HEK293 (cell line): Measurements from ENCODE around the gene RHOT2.

Source experiments
- BCL11A ChIP-seq: fragments of 450-650 bp; formaldehyde crosslinking; IDR thresholded peaks from 2 replicates; pipeline ENCODE4 v1.5.1; 2016; ENCODE audit warnings: low read depth, missing biosample characterization, missing genetic modification characterization
- KLF8 ChIP-seq: fragments of 450-650 bp; formaldehyde crosslinking; IDR thresholded peaks from 2 replicates; pipeline ENCODE4 v1.5.1; 2016; ENCODE audit warnings: missing biosample characterization, missing genetic modification characterization
- MEIS1 ChIP-seq: sonication (generic); formaldehyde crosslinking; IDR thresholded peaks from 2 replicates; pipeline ENCODE4 v1.8.1; 2022; ENCODE audit warnings: missing genetic modification reagents, mild to moderate bottlenecking, borderline replicate concordance
- MZF1 ChIP-seq: fragments of 450-650 bp; formaldehyde crosslinking; IDR thresholded peaks from 2 replicates; pipeline ENCODE4 v1.5.1; 2017; ENCODE audit warnings: missing biosample characterization, missing genetic modification characterization, borderline replicate concordance
- SALL2 ChIP-seq: fragments of 450-650 bp; formaldehyde crosslinking; IDR thresholded peaks from 2 replicates; pipeline ENCODE4 v1.5.0; 2017; ENCODE audit warnings: missing biosample characterization, mild to moderate bottlenecking, missing genetic modification characterization, borderline replicate concordance
- SP2 ChIP-seq: fragments of 450-650 bp; formaldehyde crosslinking; IDR thresholded peaks from 2 replicates; pipeline ENCODE4 v1.5.1; 2016; ENCODE audit warnings: missing biosample characterization, missing genetic modification characterization
- ZBTB17 ChIP-seq: fragments of 450-650 bp; formaldehyde crosslinking; IDR thresholded peaks from 2 replicates; pipeline ENCODE4 v1.5.1; 2016; ENCODE audit warnings: missing biosample characterization, missing genetic modification characterization
- ZFHX2 ChIP-seq: fragments of 450-650 bp; formaldehyde crosslinking; conservative IDR thresholded peaks from 2 replicates; pipeline ENCODE4 v1.5.1; 2016; ENCODE audit warnings: missing biosample characterization, missing genetic modification characterization
- ZNF184 ChIP-seq: fragments of 450-650 bp; IDR thresholded peaks from 2 replicates; pipeline ENCODE4 v1.5.1; 2018; ENCODE audit warnings: missing biosample characterization, mild to moderate bottlenecking, missing genetic modification characterization
- ZNF211 ChIP-seq: fragments of 450-650 bp; formaldehyde crosslinking; IDR thresholded peaks from 2 replicates; pipeline ENCODE4 v1.5.1; 2016; ENCODE audit warnings: low read depth, missing biosample characterization, missing genetic modification characterization
- ZNF221 ChIP-seq: fragments of 450-650 bp; formaldehyde crosslinking; IDR thresholded peaks from 2 replicates; pipeline ENCODE4 v1.5.1; 2017; ENCODE audit warnings: missing biosample characterization, missing genetic modification characterization, borderline replicate concordance
- ZNF366 ChIP-seq: fragments of 450-650 bp; formaldehyde crosslinking; conservative IDR thresholded peaks from 2 replicates; pipeline ENCODE4 v1.5.1; 2016; ENCODE audit warnings: missing biosample characterization, missing genetic modification characterization
- ZNF514 ChIP-seq: fragments of 450-650 bp; formaldehyde crosslinking; IDR thresholded peaks from 2 replicates; pipeline ENCODE4 v1.5.1; 2016; ENCODE audit warnings: missing biosample characterization, missing genetic modification characterization
- ZNF549 ChIP-seq: fragments of 450-650 bp; IDR thresholded peaks from 2 replicates; pipeline ENCODE4 v1.5.1; 2018; ENCODE audit warnings: missing biosample characterization, missing genetic modification characterization, mild to moderate bottlenecking, inconsistent platforms, moderate library complexity
- ZNF830 ChIP-seq: fragments of 450-650 bp; IDR thresholded peaks from 2 replicates; pipeline ENCODE4 v1.5.0; 2018; ENCODE audit warnings: missing biosample characterization, missing genetic modification characterization, low read depth, mild to moderate bottlenecking, moderate library complexity
- TF ChIP-seq, protein P1 (sequence below): fragments of 450-650 bp; formaldehyde crosslinking; conservative IDR thresholded peaks from 2 replicates; pipeline ENCODE4 v1.5.1; 2016; ENCODE audit warnings: low read depth, missing biosample characterization, missing genetic modification characterization
- TF ChIP-seq, protein P2 (sequence below): fragments of 450-650 bp; formaldehyde crosslinking; IDR thresholded peaks from 2 replicates; pipeline ENCODE4 v1.5.1; 2016; ENCODE audit warnings: missing biosample characterization, missing genetic modification characterization
- TF ChIP-seq, protein P3 (sequence below): fragments of 450-650 bp; formaldehyde crosslinking; IDR thresholded peaks from 2 replicates; pipeline ENCODE4 v1.5.1; 2016; ENCODE audit warnings: missing biosample characterization, missing genetic modification characterization
- TF ChIP-seq, protein P4 (sequence below): fragments of 450-650 bp; formaldehyde crosslinking; IDR thresholded peaks from 2 replicates; pipeline ENCODE4 v1.5.1; 2016; ENCODE audit warnings: missing biosample characterization, missing genetic modification characterization
- TF ChIP-seq, protein P5 (sequence below): fragments of 450-650 bp; formaldehyde crosslinking; IDR thresholded peaks from 2 replicates; pipeline ENCODE4 v1.5.1; 2017; ENCODE audit warnings: missing biosample characterization, missing genetic modification characterization
- TF ChIP-seq, protein P6 (sequence below): fragments of 450-650 bp; formaldehyde crosslinking; IDR thresholded peaks from 2 replicates; pipeline ENCODE4 v1.5.1; 2016; ENCODE audit warnings: missing biosample characterization, missing genetic modification characterization, borderline replicate concordance
- TF ChIP-seq, protein P7 (sequence below): fragments of 450-650 bp; formaldehyde crosslinking; IDR thresholded peaks from 2 replicates; pipeline ENCODE4 v1.5.1; 2016; ENCODE audit warnings: missing biosample characterization, missing genetic modification characterization

The RHOT2 gene

DNA sequence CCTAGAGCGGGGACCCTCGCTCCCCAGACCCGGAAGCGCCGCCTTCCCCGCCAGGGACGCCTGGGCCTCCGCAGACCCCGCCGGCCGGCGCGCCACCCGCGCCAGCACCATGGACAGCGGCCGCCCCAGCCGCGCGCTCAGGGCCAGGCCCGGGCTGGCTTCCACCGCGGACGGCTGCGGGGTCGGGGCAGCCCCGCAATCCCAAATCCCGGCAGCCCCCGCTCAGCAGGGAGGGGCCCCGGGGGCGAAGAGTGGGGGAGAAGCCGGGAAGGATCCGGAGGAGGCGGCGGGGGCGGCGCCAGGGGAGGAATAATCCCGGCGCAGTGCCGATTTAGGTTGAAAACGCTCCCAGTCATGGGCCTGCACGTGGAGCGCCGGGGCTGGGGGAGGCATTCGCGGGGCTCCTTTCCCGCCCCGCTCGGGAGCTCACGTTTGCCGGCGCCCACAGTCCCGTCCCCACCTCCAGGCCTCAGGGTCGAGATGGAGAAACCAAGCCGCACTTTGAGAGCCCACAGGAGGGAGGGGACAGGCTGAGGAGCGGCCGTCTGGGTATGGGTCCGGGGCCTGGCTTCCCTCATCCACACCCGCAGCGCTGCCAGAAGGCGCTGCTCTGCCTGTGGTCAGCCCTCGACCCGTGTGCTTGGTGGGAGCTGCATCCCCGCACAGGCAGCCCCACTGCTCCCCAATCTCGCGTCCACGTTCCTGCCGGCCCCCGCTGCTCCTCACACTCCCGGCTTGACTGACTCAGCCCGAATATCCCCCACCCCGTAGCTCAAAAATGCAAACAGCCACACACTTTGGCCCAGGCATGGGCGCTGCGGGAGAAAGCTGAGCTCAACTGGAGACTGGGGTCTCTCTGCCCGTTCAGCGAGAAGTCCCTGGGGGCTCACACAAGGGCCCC, 33.0 kb downstream of the RHOT2 start (continued):
- TF ChIP-seq, protein P1, sequence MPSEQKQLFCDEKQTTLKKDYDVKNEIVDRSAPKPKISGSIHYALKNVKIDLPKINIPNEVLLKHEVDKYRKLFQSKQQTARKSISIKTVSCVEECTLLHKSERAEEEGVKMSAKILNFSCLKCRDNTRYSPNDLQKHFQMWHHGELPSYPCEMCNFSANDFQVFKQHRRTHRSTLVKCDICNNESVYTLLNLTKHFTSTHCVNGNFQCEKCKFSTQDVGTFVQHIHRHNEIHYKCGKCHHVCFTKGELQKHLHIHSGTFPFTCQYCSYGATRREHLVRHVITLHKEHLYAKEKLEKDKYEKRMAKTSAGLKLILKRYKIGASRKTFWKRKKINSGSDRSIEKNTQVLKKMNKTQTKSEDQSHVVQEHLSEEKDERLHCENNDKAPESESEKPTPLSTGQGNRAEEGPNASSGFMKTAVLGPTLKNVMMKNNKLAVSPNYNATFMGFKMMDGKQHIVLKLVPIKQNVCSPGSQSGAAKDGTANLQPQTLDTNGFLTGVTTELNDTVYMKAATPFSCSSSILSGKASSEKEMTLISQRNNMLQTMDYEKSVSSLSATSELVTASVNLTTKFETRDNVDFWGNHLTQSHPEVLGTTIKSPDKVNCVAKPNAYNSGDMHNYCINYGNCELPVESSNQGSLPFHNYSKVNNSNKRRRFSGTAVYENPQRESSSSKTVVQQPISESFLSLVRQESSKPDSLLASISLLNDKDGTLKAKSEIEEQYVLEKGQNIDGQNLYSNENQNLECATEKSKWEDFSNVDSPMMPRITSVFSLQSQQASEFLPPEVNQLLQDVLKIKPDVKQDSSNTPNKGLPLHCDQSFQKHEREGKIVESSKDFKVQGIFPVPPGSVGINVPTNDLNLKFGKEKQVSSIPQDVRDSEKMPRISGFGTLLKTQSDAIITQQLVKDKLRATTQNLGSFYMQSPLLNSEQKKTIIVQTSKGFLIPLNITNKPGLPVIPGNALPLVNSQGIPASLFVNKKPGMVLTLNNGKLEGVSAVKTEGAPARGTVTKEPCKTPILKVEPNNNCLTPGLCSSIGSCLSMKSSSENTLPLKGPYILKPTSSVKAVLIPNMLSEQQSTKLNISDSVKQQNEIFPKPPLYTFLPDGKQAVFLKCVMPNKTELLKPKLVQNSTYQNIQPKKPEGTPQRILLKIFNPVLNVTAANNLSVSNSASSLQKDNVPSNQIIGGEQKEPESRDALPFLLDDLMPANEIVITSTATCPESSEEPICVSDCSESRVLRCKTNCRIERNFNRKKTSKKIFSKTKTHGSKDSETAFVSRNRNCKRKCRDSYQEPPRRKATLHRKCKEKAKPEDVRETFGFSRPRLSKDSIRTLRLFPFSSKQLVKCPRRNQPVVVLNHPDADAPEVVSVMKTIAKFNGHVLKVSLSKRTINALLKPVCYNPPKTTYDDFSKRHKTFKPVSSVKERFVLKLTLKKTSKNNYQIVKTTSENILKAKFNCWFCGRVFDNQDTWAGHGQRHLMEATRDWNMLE (tag by site-specific recombination), result no peak
- no peak for TF ChIP-seq MEIS1 (CRISPR knock-in tag)
- TF ChIP-seq SP2 (tag by site-specific recombination), result peak; percentile 9; the same call in 1 of the 2 replicates
- TF ChIP-seq ZNF211, result no peak
- no peak for TF ChIP-seq ZBTB17 (tag by site-specific recombination)
- TF ChIP-seq, protein P2, sequence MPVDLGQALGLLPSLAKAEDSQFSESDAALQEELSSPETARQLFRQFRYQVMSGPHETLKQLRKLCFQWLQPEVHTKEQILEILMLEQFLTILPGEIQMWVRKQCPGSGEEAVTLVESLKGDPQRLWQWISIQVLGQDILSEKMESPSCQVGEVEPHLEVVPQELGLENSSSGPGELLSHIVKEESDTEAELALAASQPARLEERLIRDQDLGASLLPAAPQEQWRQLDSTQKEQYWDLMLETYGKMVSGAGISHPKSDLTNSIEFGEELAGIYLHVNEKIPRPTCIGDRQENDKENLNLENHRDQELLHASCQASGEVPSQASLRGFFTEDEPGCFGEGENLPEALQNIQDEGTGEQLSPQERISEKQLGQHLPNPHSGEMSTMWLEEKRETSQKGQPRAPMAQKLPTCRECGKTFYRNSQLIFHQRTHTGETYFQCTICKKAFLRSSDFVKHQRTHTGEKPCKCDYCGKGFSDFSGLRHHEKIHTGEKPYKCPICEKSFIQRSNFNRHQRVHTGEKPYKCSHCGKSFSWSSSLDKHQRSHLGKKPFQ (tag by site-specific recombination), result no peak
- TF ChIP-seq, protein P3, sequence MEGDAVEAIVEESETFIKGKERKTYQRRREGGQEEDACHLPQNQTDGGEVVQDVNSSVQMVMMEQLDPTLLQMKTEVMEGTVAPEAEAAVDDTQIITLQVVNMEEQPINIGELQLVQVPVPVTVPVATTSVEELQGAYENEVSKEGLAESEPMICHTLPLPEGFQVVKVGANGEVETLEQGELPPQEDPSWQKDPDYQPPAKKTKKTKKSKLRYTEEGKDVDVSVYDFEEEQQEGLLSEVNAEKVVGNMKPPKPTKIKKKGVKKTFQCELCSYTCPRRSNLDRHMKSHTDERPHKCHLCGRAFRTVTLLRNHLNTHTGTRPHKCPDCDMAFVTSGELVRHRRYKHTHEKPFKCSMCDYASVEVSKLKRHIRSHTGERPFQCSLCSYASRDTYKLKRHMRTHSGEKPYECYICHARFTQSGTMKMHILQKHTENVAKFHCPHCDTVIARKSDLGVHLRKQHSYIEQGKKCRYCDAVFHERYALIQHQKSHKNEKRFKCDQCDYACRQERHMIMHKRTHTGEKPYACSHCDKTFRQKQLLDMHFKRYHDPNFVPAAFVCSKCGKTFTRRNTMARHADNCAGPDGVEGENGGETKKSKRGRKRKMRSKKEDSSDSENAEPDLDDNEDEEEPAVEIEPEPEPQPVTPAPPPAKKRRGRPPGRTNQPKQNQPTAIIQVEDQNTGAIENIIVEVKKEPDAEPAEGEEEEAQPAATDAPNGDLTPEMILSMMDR (tag by site-specific recombination), result no peak
- no peak for TF ChIP-seq ZNF366 (tag by site-specific recombination)
- no peak for TF ChIP-seq SALL2 (tag by site-specific recombination)
- TF ChIP-seq, protein P4, sequence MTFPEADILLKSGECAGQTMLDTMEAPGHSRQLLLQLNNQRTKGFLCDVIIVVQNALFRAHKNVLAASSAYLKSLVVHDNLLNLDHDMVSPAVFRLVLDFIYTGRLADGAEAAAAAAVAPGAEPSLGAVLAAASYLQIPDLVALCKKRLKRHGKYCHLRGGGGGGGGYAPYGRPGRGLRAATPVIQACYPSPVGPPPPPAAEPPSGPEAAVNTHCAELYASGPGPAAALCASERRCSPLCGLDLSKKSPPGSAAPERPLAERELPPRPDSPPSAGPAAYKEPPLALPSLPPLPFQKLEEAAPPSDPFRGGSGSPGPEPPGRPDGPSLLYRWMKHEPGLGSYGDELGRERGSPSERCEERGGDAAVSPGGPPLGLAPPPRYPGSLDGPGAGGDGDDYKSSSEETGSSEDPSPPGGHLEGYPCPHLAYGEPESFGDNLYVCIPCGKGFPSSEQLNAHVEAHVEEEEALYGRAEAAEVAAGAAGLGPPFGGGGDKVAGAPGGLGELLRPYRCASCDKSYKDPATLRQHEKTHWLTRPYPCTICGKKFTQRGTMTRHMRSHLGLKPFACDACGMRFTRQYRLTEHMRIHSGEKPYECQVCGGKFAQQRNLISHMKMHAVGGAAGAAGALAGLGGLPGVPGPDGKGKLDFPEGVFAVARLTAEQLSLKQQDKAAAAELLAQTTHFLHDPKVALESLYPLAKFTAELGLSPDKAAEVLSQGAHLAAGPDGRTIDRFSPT, result no peak
- TF ChIP-seq, protein P5, sequence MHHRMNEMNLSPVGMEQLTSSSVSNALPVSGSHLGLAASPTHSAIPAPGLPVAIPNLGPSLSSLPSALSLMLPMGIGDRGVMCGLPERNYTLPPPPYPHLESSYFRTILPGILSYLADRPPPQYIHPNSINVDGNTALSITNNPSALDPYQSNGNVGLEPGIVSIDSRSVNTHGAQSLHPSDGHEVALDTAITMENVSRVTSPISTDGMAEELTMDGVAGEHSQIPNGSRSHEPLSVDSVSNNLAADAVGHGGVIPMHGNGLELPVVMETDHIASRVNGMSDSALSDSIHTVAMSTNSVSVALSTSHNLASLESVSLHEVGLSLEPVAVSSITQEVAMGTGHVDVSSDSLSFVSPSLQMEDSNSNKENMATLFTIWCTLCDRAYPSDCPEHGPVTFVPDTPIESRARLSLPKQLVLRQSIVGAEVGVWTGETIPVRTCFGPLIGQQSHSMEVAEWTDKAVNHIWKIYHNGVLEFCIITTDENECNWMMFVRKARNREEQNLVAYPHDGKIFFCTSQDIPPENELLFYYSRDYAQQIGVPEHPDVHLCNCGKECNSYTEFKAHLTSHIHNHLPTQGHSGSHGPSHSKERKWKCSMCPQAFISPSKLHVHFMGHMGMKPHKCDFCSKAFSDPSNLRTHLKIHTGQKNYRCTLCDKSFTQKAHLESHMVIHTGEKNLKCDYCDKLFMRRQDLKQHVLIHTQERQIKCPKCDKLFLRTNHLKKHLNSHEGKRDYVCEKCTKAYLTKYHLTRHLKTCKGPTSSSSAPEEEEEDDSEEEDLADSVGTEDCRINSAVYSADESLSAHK (tag by site-specific recombination), result no peak
- no peak for TF ChIP-seq ZNF221 (tag by site-specific recombination)
- TF ChIP-seq ZNF514 (tag by site-specific recombination), result no peak
- no peak for TF ChIP-seq BCL11A (tag by site-specific recombination)
- peak; percentile 90 for TF ChIP-seq ZFHX2 (tag by site-specific recombination)
- no peak for TF ChIP-seq ZNF184 (tag by site-specific recombination)
- TF ChIP-seq, protein P6, sequence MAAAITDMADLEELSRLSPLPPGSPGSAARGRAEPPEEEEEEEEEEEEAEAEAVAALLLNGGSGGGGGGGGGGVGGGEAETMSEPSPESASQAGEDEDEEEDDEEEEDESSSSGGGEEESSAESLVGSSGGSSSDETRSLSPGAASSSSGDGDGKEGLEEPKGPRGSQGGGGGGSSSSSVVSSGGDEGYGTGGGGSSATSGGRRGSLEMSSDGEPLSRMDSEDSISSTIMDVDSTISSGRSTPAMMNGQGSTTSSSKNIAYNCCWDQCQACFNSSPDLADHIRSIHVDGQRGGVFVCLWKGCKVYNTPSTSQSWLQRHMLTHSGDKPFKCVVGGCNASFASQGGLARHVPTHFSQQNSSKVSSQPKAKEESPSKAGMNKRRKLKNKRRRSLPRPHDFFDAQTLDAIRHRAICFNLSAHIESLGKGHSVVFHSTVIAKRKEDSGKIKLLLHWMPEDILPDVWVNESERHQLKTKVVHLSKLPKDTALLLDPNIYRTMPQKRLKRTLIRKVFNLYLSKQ (tag by site-specific recombination), result no peak
- TF ChIP-seq ZNF549 (tag by site-specific recombination), result no peak
- no peak for TF ChIP-seq KLF8
- TF ChIP-seq MZF1 (tag by site-specific recombination), result no peak
- no peak for TF ChIP-seq ZNF830
- TF ChIP-seq, protein P7, sequence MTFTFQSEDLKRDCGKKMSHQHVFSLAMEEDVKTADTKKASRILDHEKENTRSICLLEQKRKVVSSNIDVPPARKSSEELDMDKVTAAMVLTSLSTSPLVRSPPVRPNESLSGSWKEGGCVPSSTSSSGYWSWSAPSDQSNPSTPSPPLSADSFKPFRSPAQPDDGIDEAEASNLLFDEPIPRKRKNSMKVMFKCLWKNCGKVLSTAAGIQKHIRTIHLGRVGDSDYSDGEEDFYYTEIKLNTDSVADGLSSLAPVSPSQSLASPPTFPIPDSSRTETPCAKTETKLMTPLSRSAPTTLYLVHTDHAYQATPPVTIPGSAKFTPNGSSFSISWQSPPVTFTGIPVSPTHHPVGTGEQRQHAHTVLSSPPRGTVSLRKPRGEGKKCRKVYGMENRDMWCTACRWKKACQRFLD (tag by site-specific recombination), result no peak
